ENCODE results near the gene SH3BP2.

Gene SH3BP2

DNA sequence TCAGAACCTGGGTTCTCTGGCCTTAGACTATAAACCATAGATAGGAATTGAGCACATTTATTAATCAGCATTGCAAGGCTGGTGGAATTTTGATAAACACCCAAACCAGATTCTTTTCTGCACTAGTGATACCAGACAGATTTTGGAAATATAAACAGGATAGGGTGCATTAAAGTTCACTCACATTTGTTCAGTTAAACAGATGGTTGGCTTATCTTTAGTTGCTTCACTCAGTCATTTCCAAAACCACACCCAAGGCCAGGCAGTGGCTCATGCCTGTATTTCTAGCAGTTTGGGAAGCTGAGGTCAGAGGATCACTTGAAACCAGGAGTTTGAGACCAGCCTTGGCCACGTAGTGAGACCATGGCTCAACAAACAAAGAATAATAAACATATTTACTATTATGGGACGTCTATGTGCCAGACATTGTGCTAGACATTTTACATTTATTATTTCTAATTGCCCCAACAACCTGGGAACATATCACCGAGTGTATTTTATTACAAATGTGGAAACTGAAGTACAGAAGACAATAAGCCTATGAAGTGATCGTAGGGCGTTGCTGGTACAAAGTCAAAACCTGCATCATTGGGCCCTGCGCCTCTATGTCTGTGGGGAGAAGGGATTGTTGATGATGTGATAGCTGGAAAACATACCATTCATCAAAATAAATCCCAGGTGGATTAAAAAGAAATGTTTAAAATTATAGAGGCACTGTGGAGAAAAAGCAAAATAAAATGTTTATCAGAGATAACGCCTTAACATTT, 65.7 kb downstream of the SH3BP2 start:
- DNase-seq, result no peak

DNA sequence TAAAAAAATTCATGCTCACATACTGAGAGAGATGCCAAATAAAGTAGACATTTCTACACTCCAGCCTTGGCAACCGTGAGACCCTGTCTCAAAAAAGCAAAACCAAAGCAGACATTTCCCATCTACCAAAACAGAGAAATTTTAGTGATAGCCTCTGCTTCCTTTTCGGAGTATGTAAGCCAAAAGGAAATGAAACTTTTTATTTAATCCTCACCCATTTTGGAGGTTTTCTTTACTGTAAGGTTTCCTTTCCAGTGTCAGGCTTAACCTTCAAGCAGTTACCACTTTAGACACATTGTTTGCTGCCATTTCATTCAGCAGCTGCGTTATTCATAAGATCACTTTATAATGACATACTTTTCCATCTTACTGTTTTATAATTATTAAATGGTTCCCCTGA, 66.6 kb downstream of the SH3BP2 start:
- DNase-seq, result no peak

DNA sequence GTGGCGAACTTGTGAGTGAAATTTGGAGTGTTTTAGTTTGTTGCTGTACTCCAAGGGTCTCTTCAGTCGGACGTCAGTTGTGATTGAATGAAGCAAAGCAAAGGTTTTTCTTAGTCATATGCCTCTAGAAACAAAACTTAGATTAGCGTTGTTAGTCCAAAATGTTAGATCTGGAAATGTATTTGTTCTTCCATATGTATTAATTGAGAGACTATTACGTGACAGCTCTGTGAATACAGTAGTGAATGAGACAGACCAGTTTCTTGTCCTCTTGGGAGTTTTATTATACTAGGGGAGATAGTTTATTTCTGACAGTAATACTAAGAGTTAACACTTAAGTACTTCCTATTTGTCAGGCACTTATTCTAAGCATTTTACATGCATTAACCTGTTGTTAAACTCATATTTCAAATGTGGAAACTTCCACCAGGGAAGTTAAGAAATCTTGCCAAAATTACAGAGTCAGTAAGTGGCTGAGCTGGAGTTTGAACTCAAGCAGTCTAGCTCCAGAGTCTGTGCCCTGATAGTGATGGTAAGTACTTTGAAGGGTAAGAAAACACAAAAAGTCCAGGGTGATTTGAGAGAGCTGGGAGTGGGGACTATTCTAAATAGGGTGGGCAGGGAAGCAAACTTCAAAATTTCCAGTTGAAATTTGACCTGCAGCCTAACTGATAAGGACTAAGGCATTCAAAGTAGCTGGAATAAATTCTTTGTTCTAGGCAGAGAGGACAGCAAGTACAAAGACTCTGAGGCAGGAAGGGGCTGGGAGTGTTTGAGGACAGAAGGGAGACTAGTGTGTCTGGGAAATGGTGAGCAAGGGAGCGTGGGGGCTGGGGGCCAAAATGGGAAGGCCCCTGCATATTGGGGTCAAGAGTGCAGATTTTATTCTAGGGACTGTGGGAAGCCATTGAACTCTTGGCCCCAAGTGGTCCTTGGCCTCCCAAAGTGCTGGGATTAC, 67.8 kb downstream of the SH3BP2 start:
- DNase-seq, result no peak

DNA sequence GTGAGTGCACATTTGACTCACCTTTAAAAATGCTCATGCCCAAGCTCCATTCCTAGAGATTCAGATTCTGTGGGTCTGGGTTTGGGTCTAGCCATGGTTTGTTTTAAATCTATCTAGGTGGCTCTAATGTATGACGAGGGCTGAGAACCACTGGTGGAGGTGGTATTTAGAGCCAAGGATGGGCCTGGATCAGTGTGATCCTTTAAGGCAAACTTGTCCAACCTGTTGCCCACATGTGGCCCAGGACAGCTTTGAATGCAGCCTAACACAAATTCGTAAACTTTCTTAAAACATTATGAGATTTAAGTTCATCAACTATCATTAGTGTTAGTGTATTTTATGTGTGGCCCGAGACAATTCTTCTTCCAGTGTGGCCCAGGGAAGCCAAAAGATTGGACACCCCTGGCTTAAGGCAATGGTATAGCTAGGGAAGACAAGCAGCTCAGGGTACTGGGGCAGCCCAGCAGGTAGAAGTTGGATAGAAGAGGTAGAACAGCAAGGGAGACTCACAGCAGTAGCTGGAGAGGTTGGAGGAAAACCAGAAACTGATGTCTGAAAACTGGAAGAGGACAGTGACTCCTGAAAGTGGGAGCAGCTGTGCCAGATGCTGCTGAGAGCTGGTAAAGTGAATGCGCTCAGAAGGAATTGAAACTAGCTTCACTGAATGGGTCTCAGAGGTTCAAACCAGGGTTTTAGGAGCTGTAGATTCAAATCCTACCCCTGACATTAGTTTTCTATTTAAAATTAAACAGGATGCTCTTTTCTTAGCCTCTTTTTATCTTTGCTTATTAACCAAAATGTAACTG, 68.9 kb downstream of the SH3BP2 start:
- DNase-seq, result no peak

DNA sequence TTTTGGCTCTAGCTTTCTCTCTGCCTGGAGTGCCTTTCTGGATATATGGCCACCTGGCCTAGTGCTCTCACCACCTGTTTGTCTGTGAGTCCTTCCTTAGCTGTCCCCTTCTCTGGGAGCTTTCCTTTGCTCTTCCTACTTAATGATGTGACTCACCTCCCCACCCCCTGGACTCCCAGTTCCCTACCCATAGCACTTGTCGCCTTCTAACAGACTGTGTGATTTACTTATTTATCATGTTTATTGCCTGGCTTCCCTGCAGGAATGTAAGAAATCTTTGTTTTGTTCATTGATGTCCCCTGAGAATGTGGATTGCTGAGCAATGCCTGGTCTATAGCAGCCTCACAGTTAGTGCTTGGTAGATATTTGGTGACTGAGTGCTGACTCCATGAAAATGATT, 69.6 kb downstream of the SH3BP2 start:
- no peak for DNase-seq

DNA sequence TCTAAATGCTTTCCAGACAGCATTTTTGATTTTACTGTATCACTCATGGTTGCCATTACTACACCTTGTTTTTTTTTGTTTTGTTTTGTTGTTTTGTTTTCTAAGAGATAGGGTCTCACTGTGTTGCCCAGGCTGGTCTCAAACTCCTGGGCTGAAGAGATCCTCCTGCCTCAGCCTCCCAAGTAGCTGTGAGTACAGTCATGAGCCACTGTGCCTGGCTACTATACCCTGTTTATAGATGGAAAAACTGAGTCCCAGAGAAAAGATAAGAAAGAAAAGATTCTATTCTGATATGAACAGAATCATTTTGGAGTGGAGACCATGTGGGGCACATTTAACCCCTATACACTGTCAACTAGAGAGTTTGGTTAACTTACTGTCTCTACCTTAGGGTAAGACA, 70.8 kb downstream of the SH3BP2 start:
- DNase-seq, result no peak

DNA sequence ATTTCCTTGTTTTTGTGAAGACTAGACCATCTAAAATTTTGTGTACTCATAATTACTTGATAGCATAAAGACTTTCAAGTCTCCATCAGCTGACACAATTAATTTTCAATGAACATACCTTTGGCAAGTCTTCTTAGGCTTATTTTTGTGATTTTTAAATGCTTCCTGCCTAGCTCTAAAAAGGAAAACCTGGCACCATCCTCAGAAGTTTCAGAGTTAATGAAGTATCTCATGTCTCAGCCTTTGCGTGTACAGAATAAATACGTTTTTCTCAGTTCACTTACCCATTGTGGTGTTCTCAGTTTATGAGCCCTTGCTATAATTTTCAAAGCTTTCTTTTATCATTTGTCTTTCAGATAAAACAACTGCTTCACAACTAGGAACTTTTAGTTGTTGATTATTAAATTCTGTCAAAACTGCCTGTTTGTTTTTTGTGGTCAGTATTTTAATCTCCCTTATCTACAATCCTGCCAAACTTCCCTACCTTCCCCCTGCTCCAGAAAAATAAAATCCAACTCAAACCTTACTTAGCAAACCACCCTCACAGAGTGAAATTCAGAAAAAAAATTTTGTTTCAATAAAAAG, 72.4 kb downstream of the SH3BP2 start:
- DNase-seq, result no peak

DNA sequence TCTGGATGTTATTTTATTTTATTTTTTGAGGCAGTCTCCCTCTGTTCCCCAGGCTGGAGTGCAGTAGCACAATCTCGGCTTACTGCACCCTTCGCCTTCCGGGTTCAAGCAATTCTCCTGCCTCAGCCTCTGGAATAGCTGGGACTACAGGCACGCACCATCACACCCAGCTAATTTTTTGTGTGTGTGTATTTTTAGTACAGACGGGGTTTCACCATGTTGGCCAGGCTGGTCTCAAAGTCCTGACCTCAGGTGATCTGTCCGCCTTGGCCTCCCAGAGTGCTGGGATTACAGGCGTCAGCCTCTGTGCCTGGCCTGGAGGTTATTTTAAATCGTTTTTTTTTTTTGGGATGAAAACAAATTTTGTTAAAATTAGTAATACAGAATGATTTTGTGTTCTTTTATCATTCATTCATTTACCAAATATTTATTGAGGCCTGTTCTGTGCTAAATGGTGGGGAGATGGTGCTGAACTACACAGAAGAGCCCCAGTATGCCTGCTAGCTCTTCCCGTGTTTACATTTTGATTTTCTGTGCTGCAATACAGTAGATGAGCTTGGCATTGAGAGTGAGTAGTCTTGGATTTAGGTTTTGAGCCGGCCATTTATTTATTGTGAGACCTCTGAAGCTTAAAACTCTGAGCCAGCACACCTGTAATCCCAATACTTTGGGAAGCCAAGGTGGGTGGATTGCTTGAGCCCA, 73.4 kb downstream of the SH3BP2 start:
- DNase-seq, result no peak

DNA sequence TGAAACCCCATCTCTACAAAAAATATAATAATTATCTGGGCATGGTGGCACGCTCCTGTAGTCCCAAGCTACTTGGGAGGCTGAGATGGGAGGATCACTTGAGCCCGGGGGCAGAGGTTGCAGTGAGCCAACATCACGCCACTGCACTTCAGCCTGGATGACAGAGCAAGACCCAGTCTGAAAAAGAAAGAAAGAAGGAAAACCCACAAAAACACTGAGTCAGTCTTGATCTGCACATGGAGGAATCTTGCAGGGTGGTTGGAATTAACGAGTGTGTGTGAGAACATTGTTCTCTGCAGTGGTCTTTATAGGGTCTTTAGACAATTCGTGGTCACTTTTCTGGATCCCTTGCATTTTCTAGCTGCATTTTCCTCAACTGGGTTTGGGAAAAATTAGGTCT, 74.0 kb downstream of the SH3BP2 start:
- DNase-seq, result no peak

DNA sequence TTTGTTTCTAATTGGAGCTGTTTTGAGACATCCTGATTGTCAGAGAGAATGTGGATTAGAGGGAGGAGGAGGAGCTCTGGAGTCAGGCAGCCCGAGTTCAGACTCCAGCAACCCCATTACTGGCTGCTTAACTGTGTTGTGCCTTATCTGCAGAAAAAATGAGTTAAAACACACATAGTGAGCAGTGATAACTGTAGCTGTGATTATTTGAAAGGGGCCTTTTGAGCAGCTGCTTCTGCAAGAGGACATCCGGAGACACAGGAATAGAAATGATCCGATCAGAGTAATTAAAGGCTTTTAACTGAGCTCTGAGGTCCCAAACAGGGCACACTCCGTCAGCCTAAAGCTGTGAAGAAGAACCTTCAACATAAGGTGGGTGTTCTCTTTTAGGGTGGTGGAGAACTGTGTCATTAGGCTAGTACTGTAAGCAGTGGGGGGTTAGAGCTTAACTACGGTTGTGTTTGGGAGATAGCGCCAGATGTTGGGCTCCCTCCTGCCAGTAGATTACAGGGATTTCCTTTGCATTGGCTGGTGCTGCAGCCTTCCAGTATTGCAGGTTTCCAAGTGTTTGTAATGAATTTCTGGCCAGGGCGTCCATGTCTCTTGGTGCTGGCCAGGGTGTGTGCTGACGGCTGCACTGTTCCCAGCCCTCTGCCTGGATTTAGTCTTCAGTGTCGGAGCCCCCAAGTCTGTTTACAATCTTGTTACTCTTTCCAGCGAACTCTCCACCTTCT, 75.0 kb downstream of the SH3BP2 start:
- DNase-seq, result no peak

DNA sequence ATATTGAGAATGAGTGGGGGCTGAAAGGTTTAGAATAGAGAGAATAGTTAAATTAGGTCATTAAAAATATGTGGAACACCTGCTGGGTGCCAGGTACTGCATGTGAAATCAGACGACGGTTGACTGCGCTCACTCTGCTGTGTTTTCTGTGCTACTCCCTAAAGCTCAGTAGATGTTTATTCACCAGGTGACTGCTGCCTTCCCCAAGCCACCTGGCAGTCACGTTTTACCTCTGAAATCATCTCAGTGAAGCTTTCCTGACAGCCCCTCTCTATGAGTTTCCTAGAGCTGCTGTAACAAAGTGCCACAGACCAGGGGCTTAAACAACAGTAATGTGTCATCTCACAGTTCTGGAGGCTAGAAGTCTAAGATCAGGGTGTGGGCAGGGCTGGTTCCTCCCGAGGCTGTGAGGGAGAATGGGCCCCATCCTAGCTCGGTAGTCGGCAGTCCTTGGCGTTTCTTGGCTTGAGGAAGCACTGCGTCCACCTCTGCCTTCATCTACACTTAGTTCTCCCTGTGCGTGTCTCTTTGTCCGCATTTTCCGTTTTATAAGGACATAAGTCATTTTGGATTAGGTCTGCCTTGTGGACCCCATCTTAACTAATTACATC, 76.1 kb downstream of the SH3BP2 start:
- no peak for DNase-seq

DNA sequence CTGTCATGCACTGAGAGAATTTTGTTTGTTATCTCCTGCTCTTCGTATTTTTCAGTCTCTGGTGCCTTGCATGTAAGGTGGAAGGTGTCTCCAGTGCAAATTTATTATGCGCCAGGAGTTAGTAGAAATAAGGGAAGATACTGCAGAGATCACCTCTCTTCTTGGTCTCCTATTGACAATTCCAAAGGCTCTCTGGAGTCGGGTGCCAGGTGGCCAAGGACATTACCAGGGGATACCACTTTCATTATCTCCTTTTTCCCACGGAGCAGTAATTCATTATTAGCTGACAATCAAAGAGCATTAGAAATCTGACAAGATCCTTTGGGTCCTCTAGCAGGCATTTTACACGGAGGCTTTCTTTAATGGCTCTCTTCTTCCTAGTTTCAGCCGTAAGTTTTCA, 76.8 kb downstream of the SH3BP2 start:
- DNase-seq, result no peak

DNA sequence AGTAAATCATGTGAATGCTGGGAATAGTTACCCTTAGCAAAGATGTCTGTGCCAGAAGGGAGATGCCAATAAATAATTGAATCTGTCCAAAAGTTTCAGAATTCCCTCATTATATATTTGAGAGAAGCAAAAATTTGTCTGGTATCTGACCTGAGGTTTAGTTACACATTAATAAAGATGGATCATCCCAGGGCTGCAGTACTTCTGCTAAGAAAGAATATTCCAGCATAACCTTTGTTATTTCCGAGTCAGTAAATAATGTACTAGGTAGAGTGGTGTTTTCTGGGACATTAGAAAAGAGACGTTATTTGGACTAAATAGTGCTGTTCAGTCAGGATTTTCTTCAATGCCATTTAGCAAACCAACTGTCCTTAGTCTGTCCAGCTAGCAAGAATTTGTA, 77.2 kb downstream of the SH3BP2 start:
- DNase-seq, result no peak

DNA sequence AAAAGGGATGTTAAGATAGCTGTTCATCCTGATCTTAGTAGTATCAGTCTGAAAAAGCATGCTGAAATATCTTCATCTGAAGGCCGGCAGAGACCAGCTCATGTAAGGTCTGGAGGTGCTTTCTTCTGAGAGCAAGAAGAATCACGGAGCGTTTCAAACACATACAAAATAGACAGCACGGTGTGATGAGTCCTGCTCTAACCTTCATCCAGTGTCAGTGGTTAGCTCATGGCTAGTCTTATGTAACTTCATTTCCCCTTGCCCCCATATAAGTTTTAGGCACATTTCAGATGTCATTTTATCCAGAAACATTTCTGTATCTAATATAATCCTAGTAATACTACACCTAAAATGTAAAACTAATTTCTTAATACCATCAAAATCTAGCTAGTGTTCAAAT, 78.6 kb downstream of the SH3BP2 start:
- DNase-seq, result no peak

DNA sequence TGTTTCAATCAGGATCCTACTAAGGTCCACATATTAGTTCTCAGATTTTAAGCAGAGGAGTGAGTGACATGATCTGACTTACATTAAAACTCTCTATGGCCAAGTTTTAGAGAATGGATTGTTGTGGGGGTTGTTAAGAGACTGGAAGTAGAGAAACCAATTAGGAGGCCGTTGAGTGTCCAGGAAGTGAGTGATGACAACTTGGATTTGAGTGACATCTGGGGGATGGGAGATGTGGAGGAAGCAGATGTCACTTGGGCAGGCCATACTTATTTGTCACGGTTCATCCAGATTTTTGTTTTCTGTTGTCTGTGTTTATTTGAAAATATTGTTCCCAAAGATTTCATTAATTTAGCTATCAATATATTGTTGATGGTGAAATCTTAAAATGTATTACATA, 79.0 kb downstream of the SH3BP2 start:
- no peak for DNase-seq

DNA sequence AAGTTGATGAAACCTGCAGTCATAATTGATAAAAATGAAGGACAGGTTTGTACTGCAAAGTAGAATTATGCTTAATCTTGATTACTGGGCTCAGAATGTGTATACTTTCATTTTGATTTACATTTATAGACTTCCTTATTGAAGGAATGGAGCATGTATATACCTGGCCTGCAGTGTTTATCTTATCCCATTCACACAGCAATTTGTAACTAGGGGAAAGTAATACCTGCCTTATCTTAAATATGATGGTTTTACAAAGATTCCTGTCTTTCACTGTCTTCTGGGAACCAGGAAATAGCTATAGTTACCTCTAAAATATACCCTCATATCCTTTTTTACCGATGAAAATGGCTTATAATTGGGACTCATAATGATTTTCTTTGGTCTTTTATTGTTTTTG, 80.4 kb downstream of the SH3BP2 start:
- no peak for DNase-seq

DNA sequence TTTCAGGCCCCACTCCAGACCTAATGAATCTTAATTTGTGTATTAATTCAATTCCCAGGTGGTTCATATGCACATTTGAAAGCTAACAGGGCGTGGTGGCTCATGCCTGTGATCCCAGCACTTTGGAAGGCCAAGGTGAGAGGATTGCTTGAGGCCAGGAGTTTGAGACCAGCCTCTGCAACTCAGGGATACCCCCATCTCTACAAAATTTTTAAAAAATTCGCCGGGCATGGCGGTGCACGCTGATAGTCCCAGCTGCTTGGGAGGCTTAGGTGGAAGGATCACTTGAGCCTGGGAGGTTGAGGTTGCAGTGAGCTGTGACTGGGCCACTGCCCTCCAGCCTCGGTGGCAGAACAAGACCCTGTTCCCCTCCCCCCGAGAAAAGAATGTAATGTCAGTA, 82.0 kb downstream of the SH3BP2 start:
- no peak for DNase-seq

DNA sequence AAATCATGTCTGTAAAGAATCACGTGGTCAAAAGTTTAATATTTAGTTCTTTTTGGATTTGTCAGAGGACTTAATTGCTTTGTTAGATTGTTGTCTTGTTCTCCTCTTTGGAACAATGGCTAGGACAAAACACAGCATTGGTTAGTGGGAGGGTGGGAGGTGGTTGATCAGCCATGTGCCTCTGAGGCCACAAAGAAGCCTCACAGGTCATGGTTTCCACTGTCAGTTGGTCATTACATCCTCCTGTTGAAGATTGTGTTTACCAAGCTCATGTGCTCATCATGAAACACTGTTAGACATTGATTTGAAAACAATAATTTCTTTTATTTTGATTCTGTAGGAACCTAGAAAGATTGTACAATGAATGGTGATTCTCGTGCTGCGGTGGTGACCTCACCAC, 82.7 kb downstream of the SH3BP2 start:
- DNase-seq, result no peak

DNA sequence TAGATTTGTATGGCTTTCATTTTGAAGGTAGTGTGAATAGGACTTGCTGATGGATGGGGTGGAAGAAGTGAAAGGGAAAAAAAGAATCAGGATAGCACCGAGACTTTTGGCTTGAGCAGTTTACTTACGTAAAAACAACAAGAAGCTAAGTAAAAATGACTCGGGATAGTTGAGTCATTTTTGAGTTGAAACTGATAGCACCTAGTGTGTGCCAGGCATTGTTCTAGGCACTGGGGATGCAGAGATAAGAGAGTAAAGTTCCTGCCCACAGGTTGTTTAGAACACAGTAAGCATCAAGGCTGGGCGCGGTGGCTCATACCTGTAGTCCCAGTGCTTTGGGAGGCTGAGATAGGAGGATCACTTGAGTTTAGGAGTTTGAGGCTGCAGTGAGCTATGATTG, 85.5 kb downstream of the SH3BP2 start:
- DNase-seq, result no peak

DNA sequence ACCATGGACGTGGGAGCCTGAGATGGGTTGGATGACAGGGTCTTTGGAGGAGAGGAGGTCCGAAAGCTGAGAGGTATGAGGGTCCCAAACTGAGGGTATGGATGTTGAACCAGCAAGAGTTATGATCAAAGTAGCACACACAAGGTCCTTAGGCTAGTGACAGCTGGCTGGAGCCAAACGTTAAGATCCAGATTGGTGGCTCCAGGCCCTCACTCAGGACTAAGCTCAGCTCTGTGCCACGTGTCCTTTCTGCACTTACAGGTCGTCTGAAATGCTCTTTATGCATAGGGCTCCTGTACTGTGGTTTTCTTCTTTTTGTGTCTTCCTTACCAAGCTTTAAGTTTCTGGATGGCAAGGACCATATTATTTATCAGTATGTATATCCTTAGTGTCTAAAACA, 86.1 kb downstream of the SH3BP2 start:
- no peak for DNase-seq

DNA sequence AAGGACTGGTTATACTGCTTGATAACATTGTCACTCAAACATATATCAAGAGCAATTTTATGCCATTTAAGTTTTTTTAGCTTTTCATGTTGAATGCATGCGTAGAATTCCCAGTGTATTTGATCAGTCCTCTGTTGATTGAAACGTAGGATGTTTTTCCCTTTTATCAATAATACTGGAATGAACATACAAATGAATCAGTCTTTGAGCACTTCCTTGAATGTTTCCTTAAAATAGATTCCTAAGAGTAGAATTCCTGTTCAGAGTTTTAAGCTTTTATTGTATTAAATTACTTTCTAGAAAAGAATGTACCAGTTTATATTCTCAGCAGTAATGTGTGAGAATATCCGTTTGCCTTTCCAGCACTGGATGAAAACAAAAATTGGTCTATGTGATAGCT, 88.5 kb downstream of the SH3BP2 start:
- DNase-seq, result no peak

Data from NCI-H1092 treated with DMSO at 0.1 percent for 48 hours (cell line).